ENCODE measurements around the gene METTL27. TPM values are rescaled to one million over a fixed set of nuclear protein-coding genes. Genes with fewer than 3 reads are reported as not detected.

The METTL27 gene
- total RNA-seq, 1 experiment from 2014 or later: 1.7 TPM

GRCh38 chr7:73830681-73831583 is 11.4 kb downstream of the METTL27 start, which contains the start of gene CLDN4:
TSS of gene CLDN4 (plus strand) at chr7:73830996. CDS start at chr7:73831202, 206 bp downstream.
- Histone ChIP-seq H3K27me3 (replicated peaks; ENCODE audit: control insufficient read depth, insufficient read depth, low read length) (no peaks in the 10 kb centered on the region), H3K36me3 (ENCODE audit: control insufficient read depth, insufficient read depth, low read length) (peaks cover 9% of the 10 kb centered on the region), H3K4me3 (ENCODE audit: low read depth, low read length) (peak within 1 kb of the TSS; percentile 82), H3K4me1 (peaks cover 40% of the 10 kb centered on the region), H3K9me3 (no peaks in the 10 kb centered on the region)
- Mint-ChIP-seq H3K27ac (ENCODE audit: unreplicated experiment) (peak within 1 kb of the TSS; percentile 98), H3K4me1 (ENCODE audit: low read depth, unreplicated experiment) (peaks cover 54% of the 10 kb centered on the region), H3K27me3 (ENCODE audit: insufficient read depth, unreplicated experiment) (no peaks in the 10 kb centered on the region), H3K4me3 (ENCODE audit: unreplicated experiment) (peak within 1 kb of the TSS; percentile 75), H3K9me3 (ENCODE audit: unreplicated experiment) (no peaks in the 10 kb centered on the region), H3K36me3 (ENCODE audit: insufficient read depth, unreplicated experiment) (peaks cover 53% of the 10 kb centered on the region)
- intact Hi-C loops (cut with micrococcal nuclease; ENCODE audit: unreplicated experiment): loop anchor here (1.0 to 2.0 kb wide), 6 partner anchors 9 to 93 kb away; partner anchors contain the start of genes ABHD11 and CLDN3
- ChIA-PET POLR2A (interaction anchor here (1.0 to 6.0 kb wide), 5 partner anchors 11 to 90 kb away, joined by 5 to 127 read pairs (median 28); partner anchors contain the start of genes ABHD11, CLDN3 and METTL27), CTCF (no interaction called here)
- peak; percentile 99 for DNase-seq
- TSS peak; percentile 76 for BruUV-seq (replicated peaks)
- TF ChIP-seq CTCF (IDR thresholded peaks at IDR 0.05; ENCODE audit: insufficient read depth in 1 of 2, low read depth in 1 of 2, low read length in 1 of 2, severe bottlenecking in 1 of 2, unreplicated experiment in 1 of 2): no peak

GRCh38 chr7:73829921-73830680 is 12.2 kb downstream of the METTL27 start:
- DNase-seq: peak; percentile 81 to 86
- Mint-ChIP-seq H3K36me3 (ENCODE audit: insufficient read depth, unreplicated experiment) (peaks cover 53% of the 10 kb centered on the region), H3K27ac (ENCODE audit: unreplicated experiment) (peak overlapping the region; percentile 98), H3K4me1 (ENCODE audit: low read depth, unreplicated experiment) (peaks cover 54% of the 10 kb centered on the region), H3K4me3 (ENCODE audit: unreplicated experiment) (peak overlapping the region; percentile 75), H3K27me3 (ENCODE audit: insufficient read depth, unreplicated experiment) (no peaks in the 10 kb centered on the region), H3K9me3 (ENCODE audit: unreplicated experiment) (no peaks in the 10 kb centered on the region)
- ChIA-PET CTCF (interaction anchor here (0.9 to 1.3 kb wide), 3 partner anchors 12 to 91 kb away, joined by 3 to 5 read pairs (median 5); partner anchors contain the start of gene METTL27), POLR2A (interaction anchor here (0.6 to 6.0 kb wide), 10 partner anchors 12 to 308 kb away, joined by 3 to 127 read pairs (median 8); partner anchors contain the start of genes ABHD11, BAZ1B, CLDN3 and METTL27)
- H3K4me1 ChIP-seq: peaks cover 40% of the 10 kb centered on the region
- intact Hi-C loops (cut with micrococcal nuclease; ENCODE audit: unreplicated experiment): loop anchor here (1.0 to 5.0 kb wide), 7 partner anchors 8 to 253 kb away; partner anchors contain the start of genes ABHD11, CLDN3 and TBL2
- H3K9me3 ChIP-seq: no peaks in the 10 kb centered on the region
- no peaks in the 10 kb centered on the region for H3K27me3 ChIP-seq (replicated peaks; ENCODE audit: control insufficient read depth, insufficient read depth, low read length)
- peak overlapping the region; percentile 43 for H3K4me3 ChIP-seq (ENCODE audit: low read depth, low read length)
- TSS peak; percentile 47 for BruUV-seq (replicated peaks)
- peaks cover 9% of the 10 kb centered on the region for H3K36me3 ChIP-seq (ENCODE audit: control insufficient read depth, insufficient read depth, low read length)
- TF ChIP-seq CTCF (IDR thresholded peaks at IDR 0.05; ENCODE audit: insufficient read depth in 1 of 2, low read depth in 1 of 2, low read length in 1 of 2, severe bottlenecking in 1 of 2, unreplicated experiment in 1 of 2): peak in 1 of 2 experiments; percentile 52

All from Caco-2 (cell line).